Measurements from ENCODE around the gene TBC1D7.

The TBC1D7 gene

DNA sequence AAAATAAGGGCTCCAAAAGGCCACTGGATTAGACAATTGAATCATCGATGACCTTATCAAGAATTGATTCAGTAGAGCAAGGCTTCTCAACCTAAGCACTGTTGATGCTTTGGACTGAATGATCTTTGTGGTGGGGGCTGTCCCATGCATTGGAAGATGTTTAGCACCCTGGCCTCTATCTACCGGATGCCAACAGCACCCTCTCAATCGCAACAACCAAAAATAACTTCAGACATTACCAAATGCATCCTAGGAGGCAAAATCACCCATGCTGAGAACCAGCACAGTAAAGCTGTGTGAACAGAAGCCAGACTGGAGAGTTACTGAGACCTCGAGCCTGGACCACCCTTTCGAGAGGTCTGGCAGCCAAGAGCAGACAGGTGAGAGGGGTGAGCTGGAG is 67.5 kb downstream of the TBC1D7 start:
- no peak for DNase-seq
- intact Hi-C loops (cut with DNase I): no loop called here

DNA sequence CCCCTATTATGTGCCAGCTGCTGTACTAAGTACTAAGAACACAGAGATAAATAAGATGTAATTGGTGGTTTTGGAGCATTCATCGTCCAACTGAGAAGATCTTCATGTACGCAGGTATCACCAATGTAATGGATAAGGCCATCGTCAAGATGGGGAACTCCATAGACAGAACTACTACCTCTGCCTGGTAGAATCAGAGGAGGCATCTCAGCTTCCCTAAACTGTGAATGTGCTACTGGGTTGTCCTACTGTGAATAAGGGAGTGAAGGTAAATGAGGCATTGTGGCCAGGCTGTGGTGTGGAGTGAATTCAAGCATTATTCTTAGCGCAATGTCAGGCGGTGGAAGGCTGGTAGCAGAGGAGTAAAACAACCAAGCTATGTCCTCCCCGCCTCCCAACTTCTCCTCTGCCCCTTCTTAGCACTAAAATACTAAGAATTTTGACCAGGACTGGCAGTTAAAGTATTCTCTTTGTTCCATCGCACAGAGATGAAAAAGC is 68.2 kb downstream of the TBC1D7 start:
- no peak for DNase-seq
- intact Hi-C loops (cut with DNase I): no loop called here

DNA sequence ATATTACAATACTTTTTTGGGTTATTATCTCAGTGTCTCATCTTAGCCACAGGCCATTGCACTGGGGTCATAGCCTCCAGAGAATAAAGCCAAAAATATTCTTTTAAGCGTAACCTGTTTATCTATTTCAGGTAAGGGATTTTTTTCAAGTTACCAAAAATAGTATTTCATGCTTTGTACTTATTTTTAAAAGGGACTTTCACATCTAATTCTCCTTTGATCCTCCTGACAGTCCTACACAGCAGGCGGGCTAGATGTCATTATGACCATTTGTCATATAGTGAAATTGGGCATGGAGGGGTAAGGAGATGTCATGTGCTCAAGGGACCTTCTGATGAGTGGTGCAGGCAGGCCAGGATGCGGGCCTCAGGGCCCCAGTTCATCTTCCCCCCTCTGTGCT is 68.9 kb downstream of the TBC1D7 start:
- DNase-seq: no peak
- intact Hi-C loops (cut with DNase I): no loop called here

DNA sequence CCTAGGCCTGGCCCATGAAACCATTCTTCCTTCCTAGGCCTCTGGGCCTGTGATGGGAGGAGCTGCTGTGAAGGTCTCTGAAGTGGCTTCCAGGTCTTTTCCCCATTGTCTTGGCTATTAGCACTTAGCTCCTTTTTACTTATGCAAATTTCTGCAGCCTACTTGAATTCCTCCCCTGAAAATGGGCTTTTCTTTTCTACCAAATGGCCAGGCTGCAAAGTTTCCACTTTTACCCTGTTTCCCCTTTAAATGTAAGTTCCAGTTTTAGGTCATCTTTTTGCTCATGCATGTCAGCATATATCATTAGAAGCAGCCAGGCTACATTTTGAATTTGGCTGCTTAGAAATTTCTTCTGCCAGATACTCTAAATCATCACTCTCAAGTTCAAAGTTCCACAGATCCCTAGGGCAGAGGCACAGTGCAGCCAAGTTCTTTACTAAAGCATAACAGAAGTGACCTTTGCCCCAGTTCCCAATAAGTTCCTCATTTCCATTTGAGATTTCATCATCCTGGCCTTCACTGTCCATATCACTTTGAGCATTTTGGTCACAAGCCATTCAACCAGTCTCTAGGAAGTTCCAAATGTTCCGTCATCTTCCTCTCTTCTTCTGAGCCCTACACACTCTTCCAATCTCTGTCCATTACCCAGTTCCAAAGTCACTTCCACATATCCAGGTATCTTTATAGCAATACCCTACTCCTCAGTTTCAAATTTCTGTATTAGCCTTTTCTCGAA is 71.9 kb downstream of the TBC1D7 start:
- intact Hi-C loops (cut with DNase I): no loop called here
- DNase-seq: no peak
